Measurements from ENCODE around the gene GTF3C5.
"Not testable (repeated sequence)": the region's sequence is repeated elsewhere in the genome, so short reads cannot be mapped to it uniquely, and the experiment has no call there.

Gene GTF3C5

GRCh38 chr9:132996526-132996925 is 34.3 kb upstream of the GTF3C5 start:
- DNase-seq: no peak

- DNase-seq: no peak
Observed at GRCh38 chr9:132997591-132997990, 33.2 kb upstream of the GTF3C5 start.

DNA sequence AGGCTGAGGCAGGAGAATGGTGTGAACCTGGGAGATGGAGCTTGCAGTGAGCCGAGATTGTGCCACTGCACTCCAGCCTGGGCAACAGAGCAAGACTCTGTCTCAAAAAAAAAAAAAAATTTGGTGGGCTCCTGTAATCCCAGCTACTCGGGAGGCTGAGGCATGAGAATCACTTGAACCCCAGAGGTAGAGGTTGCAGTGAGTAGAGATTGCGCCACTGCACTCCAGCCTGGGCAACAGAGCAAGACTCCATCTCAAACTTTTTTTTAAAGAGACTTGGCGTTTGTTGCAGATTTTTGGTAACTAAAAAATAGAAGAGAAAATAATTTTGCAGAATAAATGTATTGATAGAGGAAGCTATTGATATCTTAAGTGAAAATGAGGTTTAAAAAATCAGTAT is 32.6 kb upstream of the GTF3C5 start:
- not testable (repeated sequence) for DNase-seq

DNA sequence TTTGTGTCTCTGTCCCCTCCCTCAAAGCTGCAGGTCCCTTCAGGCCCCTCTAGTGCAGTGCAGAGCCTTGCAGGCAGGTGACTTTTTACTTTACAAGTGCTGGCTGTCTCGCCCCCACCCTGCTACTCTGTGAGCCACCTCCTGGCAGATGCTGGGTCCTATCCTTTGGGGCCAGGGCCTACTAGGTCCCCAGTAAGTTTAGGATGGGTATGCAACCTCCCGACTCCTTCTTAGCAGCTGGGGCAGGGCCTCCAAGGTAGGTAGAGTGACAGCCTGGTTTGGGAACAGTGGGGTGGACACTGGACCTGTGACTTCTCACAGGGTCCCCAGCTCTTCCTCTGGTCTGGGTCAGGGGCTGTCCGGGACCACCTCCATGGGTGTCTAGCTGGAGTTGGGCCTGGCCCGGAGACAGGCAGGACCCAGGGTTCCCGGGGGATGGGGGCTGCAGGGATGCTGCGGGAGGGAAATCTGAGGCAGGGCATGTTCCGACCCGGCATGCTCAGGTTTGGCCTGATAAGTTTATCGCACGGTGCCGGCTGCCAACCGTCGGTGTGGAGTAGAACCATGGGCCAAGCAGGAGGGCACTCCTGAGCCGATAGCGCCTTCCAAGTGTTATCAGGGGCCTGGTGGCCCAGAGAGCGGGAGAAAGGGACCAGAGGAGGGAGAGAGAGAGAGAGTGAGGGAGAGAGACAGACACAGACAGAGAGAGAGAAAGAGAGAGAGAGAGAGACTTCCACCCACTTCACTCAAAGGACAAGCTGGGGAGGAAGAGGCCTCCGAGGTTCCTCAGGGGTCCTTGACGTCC is 31.8 kb upstream of the GTF3C5 start:
- DNase-seq: no peak

GRCh38 chr9:133002147-133003070 is 28.4 kb upstream of the GTF3C5 start:
- DNase-seq: no peak

DNA sequence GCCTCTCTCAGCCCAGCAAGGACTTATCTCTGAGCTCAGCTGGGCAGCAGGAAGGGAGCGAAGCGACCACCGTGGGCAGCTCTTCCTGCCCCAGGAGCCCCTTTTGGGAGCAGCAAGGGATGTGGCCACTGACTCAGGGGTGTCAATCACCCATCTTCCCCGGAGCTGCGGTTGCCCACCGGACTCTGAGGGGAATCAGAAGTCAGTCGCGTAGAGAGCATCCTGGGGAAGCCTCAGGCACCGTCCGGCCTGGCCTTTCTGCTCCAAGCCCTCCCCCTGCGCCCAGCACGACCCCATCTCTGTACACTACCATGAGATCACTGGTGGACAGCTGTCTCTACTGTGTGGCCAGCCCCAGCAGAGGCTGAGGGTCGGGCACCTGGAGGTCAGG is 27.7 kb upstream of the GTF3C5 start:
- DNase-seq: no peak

DNA sequence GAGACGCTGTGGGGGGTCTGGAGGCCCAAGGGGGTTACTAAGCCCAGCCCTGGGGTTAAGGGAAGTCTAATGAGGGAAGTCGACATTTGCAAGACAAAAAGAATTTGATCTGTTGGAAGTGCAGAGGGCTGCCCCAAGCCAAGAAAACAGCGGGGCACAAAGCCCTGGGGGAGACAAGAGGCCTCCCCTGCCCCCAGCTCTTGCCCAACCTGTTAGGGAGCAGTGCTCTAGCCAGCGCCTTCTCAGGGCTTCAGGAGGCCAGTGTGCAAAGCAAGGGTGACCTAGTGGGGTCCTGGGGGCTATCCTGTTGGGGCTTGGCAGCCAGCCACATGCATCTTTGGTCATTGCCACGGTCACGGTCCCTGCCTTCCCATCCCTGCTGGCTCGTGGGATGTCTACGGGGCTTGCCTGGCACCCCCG is 27.1 kb upstream of the GTF3C5 start:
- no peak for DNase-seq

DNA sequence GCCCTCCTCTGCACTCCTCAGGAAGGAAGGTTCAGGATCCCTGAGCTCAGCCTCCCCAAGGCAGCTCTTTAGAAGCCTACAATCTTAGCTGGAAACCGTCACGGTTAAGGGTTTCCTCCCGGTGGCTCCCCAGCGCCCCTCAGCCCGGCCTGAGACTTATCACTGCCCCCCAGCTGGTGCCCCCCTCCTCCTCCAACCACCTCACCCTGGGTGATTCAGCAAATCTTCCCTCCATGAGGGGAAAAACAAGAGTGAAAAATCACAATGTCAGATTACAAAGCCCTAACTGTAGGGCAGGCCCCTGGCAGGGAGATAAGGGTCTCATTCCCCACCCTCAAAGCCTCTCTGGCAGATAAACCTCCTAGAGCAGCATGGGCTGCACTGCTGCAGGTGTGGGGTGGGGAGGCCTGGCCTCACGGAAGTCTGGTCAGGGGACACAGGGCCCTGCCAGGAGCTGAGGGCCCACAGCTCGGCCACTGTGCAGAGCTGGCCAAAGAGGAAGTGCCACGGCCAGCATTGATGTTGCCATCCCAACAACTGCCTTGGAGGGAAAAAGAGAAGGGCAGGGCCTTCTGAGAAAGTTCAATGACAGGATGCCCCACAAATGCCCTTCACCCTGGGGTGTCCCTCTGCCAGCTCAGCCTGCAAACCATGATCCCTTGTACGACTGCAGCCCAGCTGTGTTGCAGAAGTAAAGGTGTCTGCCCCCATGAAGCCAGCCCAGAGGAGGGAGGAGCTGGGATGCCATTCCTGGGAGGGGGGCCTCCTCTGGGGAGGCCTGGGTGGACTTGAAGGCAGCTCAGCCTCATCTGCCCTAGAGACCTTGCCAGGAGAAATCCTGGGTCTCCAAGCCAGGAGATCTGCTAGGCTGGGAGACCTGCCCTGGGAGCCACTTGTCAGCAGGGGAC is 26.5 kb upstream of the GTF3C5 start:
- no peak for DNase-seq

- no peak for DNase-seq
Observed at GRCh38 chr9:133004999-133005760, 25.6 kb upstream of the GTF3C5 start.

GRCh38 chr9:133005957-133006356 is 24.8 kb upstream of the GTF3C5 start:
- DNase-seq: no peak

DNA sequence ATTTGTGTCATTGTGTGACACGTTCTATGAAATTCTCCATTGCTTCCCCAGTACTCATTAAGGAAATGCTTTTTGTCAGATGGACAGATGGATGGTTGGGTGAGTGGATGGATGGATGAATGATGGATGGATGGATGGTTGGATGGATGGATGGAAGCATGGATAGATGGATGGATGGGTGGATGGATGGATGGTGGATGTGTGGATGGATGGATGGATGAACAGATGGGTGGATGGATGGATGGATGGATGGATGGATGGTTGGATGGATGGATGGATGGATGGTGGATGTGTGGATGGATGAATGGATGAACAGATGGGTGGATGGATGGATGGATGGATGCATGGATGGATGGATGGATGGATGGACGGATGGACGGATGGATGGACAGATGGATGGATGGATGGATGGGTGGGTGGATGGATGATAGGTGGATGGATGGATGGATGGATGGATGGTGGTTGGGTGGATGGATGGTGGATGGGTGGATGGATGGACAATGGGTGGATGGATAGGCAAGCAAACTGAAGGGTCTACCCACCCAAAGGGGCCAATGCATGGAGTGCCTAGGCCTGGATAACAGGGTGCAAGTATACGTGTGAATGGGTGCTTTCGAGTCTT is 24.0 kb upstream of the GTF3C5 start:
- DNase-seq: no peak

DNA sequence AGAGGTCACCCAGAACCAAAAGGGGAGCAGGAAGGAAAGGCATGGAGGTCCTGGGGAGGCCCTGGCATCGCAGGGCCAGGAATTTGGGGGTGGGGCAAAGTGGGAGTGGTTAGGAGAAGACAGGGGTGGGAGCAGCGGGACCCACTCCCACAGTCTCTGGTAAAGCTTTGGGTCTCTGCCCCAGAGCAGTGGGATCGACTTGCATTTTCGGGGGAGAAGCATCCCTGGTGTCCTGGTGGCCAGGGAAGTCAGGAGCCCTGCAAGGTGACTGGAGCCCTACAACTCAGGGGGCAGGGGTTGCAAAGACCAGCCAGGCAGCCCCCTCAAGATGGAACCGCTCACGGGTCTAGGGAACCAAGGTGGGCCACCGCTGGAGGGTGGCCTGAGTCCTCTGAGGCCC is 22.4 kb upstream of the GTF3C5 start:
- no peak for DNase-seq

DNA sequence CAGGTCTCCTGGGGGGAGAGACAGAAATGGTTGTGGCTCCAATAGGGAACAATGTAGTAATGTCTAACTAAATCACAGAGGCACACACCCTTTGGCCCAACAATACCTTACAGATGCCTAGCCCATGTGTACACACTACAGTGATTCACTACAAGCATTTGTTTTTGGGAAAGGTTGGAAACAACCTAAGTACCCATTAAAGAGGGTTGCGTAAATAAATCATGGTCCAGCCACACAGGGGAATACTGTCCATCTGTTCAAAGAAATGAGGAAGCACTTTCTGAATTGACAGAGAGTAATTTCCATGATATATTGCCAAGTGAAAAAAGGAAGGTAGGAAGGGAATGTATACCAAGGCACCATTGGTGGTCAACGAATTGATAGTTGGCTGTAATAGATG is 22.0 kb upstream of the GTF3C5 start:
- no peak for DNase-seq

DNA sequence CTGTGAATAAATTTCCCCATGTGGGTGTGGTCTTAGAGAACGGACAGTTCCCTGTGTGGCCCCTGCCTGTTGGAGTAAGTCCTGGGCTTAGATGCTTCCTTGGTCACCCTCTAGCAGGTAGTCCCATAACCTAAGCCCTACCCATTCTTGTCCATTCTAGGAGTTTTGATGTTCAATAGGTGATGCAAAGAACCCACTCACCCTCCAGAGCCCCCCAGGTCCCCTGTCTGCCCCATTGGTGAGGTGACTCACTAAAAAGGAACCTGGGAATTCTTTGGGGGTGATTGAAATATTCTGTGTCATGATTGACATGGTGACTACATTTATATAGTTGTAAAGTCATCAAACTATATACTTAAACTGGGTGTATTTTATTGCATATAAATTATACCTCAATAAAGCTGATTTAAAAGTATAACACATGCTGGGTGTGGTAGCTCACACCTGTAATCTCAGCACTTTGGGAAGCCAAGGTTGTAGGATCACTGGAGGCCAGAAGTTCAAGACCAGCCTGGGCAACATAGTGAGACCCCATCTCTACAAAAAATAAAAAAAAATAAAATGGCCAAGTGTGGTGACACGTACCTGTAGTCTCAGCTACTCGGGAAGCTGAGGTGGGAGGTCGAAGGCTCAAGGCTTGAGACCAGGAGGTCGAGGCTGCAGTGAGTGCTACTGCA is 20.8 kb upstream of the GTF3C5 start:
- no peak for DNase-seq

DNA sequence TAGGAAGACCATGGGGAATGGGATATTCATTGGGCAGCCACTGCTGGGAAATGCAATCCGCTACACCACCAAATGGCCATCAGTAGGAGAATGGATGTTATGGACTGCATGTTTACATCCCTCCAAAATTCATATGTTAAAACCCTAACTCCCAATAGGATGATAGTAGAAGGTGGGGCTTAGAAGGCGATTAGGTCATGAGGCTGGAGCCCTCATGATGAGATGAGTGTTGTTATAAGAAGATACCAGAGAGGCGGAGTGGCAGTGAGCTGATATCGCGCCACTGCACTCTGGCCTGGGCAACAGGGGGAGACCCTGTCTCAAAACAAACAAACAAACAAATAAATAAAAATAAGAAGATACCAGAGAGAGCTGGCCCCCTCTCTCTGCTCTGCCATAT is 16.1 kb upstream of the GTF3C5 start:
- no peak for DNase-seq

DNA sequence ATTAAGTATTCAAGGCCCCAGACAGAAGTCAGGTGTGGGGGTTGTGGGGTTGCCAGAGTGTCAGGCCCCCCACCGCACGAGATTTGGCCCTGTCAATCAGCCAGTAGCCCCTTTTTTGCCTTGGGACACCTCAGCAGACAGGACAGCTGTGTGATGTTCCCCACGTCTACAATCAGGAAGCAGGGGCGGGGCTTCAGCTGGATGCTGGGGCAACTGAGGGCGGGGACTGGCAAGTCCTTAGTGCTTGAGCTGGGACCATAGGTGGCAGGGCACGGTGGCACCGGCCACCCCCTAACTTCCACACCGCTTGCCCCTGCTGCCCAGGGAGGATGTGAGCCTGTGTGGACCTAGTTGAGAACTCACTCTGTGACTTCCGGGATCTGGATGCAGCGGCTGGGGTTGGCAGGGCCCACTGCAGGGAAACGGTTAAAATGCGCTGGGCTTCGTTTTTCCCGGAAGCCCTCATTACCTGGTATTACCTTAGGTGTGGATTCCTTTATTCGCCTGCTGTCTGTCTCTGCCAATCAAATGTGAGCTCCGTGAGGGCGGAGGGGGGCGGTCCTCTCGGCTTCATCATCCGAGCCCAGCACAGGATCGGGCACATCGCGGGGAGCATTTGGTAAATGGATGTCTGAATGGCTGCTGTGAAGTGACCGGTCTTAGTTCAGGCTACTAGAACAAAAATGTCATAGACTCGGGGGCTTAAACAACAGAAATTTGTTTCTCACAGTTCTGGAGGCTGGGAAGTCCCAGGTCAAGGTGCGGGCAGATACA is 7.5 kb upstream of the GTF3C5 start:
- no peak for DNase-seq

GRCh38 chr9:133026426-133026825 is 4.4 kb upstream of the GTF3C5 start:
- DNase-seq: no peak

- no peak for DNase-seq
Observed at GRCh38 chr9:133027134-133027533, 3.7 kb upstream of the GTF3C5 start.

DNA sequence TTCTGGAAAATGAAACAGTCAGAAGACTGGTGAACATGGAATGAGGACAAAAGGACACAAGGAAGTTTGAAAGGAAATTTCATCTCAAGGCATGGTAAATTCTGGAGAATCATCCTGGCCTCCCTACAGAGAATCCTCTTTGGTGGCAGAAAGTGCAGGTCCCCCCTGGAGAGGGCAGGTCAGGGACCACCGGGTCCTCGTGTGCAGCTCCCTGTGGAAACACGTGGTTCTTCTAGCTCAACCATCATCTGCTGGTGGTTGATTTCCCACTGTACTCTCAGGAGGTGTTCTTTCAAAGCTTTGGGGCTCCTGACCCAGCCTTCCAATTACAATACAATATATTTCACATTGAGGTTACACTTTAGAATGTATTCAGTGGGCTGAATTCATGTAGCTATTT is 2.6 kb upstream of the GTF3C5 start:
- no peak for DNase-seq

DNA sequence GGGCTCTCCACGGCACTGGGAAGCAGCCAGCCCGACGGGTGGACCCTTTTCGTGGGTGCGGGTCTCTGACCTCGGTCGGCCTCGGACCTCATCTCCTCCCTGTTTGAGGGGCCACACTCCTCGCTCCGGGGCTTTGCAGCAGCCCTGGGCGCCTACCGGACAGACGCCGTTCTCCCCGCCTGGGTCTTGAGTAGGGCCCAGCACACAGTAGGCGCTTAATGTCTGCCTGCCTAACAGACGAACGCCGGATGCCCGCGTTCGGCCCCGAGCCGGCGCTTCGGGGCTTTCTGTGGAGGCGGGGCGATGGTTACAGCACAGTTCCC is 842 bp upstream of the GTF3C5 start:
- DNase-seq: no peak

- DNase-seq: no peak
Observed at GRCh38 chr9:133031130-133031422, 279 bp downstream of the GTF3C5 start.

Measured in effector CD8-positive, alpha-beta T cell (primary cell).